GM12864 (cell line): ENCODE results near the gene CAMK2G.

ENCODE experiments used
- DNase-seq: peaks from one replicate; pipeline ENCODE4 v3.0.0-alpha.2; 2011; ENCODE audit warnings: low read depth
- H3K4me3 ChIP-seq: 2 replicates; pipeline ENCODE4 v1.5.1; 2011; ENCODE audit warnings: mild to moderate bottlenecking, low read depth, low read length, control low read depth
- TF ChIP-seq, protein P1 (sequence below): IDR thresholded peaks from 2 replicates; pipeline ENCODE4 v1.5.1; 2011; ENCODE audit warnings: low read depth, mild to moderate bottlenecking, moderate library complexity, low read length, control low read depth, inconsistent platforms; ENCODE audit errors: missing control alignments

Gene CAMK2G

GRCh38 chr10:73878365-73878764, 4.0 kb upstream of the CAMK2G start:
- TF ChIP-seq, protein P1, sequence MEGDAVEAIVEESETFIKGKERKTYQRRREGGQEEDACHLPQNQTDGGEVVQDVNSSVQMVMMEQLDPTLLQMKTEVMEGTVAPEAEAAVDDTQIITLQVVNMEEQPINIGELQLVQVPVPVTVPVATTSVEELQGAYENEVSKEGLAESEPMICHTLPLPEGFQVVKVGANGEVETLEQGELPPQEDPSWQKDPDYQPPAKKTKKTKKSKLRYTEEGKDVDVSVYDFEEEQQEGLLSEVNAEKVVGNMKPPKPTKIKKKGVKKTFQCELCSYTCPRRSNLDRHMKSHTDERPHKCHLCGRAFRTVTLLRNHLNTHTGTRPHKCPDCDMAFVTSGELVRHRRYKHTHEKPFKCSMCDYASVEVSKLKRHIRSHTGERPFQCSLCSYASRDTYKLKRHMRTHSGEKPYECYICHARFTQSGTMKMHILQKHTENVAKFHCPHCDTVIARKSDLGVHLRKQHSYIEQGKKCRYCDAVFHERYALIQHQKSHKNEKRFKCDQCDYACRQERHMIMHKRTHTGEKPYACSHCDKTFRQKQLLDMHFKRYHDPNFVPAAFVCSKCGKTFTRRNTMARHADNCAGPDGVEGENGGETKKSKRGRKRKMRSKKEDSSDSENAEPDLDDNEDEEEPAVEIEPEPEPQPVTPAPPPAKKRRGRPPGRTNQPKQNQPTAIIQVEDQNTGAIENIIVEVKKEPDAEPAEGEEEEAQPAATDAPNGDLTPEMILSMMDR = no peak
- H3K4me3 ChIP-seq = no peak overlapping the region
- DNase-seq = no peak

DNA sequence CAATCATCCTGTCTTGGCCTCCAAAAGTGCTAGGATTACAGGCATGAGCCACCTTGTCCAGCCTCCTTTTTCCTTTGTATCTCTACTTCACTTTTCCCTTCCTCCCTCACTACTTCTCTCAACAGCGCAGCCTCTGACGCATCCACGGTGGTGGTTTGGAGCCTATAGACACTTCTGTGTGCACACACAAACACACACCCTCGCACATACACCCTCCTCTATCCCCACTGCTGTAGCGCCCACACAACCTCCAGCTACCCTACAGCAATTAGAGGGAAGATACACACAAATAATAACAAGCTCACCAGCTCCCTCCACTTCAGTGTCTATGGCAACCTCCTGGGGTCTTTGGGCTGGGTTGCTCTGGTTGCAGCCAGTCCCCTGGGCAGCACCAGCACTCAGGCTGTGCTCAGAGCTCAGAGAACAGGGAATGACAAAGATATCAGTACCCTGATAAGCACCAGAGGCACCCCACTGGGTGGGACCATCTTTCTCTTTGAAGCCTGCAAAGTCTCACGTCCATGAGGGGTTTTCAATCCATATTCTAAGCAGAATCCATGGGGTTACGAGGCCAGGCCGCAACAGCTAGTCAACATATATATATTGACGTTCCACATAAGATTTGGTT, 3.3 kb upstream of the CAMK2G start:
- DNase-seq = no peak
- TF ChIP-seq, protein P1 = no peak
- no peak overlapping the region for H3K4me3 ChIP-seq

- no peak overlapping the region for H3K4me3 ChIP-seq
- TF ChIP-seq, protein P1 = no peak
- DNase-seq = no peak
Measured at GRCh38 chr10:73876971-73877370, 2.6 kb upstream of the CAMK2G start.

DNA sequence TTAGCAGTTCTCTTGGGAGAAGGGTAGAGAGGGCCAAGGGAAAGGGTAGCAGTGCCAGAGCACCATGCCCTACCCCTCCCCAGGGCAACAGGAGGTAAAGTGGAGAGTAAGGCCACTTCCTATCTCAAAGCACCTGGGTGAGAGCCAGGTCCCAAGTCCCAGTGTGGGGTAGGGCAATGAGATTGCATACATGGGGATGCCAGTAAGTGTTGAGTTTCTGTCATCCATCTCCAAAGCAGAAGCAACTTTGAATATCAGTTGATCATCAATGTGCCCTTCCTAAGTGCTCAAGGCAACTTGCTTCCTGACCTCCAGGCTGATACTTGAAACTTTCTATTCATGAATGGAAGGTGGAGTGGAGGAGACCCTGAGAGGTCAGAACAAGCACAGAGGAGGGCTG, 2.2 kb upstream of the CAMK2G start:
- no peak for DNase-seq
- H3K4me3 ChIP-seq = no peak overlapping the region
- TF ChIP-seq, protein P1 = no peak

DNA sequence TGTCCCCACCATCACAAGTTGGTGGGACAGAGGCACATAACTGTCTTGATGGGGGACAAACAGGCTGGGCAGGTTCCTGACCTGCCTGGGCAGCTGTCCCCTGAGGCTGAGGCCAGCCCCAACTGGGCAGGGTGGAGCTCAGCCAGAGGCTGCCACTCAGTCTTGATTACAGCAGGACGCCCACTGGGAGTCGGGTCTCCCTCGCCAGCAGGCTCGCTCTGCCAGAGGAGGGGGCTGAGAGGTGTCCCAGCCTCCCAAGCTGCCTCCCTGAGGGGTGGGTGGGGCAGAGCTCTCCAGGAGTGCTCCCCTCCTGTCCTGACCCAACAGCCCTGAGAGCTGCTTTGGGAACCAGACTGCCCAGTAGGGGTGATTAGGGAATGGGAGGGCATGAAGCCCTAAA, 1.8 kb upstream of the CAMK2G start:
- no peak for DNase-seq
- TF ChIP-seq, protein P1 = no peak
- H3K4me3 ChIP-seq = no peak overlapping the region

DNA sequence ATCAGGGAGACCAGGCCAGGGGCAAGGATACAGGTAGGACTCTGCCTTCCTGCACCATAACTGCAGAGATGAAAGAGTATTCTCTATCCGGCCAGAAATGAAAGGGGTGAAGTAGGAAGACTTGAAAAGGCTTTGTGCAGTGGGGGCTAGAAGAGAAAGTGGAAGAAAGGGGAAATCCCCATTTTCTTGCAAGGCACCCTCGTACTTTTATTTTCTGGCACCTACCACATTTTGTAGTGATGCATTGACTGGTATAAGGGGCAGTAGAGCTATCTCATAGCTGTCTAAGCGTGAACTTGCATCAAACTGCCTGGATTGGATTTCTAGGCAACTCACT, 752 bp upstream of the CAMK2G start:
- no peak for DNase-seq
- TF ChIP-seq, protein P1 = no peak

DNA sequence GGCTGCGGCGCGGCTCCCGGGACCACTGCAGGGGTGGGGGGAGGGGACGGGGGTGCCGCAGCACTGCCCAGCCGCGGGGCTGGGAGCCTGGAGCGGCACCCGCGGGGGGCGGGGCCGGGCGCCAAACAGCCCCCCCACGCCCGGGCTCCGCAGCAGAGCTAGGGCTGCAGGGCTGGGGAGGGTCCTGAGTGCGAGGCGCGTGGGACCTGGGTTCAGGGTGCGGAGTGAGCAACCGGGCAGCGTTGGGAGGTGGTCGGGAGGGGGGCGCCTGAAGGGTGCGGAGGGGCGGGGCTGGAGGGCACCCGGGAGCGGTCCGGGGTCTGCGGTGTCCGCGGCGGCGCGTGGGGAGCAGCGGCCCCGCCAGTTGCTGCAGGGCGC, 528 bp downstream of the CAMK2G start:
- no peak for DNase-seq
- TF ChIP-seq, protein P1 = no peak

More for the DNA sequence above, 752 bp upstream of the CAMK2G start:
- peak overlapping the region; percentile 79 for H3K4me3 ChIP-seq

More for the DNA sequence above, 528 bp downstream of the CAMK2G start:
- peak overlapping the region; percentile 63 for H3K4me3 ChIP-seq
